Parathyroid adenoma (tissue), 2 donors: Measurements from ENCODE around the gene LHX6.

Experiments used
- H2AFZ ChIP-seq: fragments of 300-600 bp; sonication (generic); one replicate; pipeline ENCODE4 v1.7.0; 2017; ENCODE audit warnings: antibody characterized with exemption, mild to moderate bottlenecking
- H3K27ac ChIP-seq: fragments of 300-600 bp; sonication (generic); one replicate; pipeline ENCODE4 v1.7.0; 2017
- H3K27me3 ChIP-seq: fragments of 300-600 bp; sonication (generic); one replicate; pipeline ENCODE4 v1.7.0; 2017; ENCODE audit warnings: low read length; ENCODE audit not compliant: control insufficient read depth, insufficient read depth
- H3K36me3 ChIP-seq: fragments of 300-600 bp; sonication (generic); one replicate; pipeline ENCODE4 v1.7.0; 2017; ENCODE audit warnings: low read length; ENCODE audit not compliant: control insufficient read depth, insufficient read depth
- H3K4me1 ChIP-seq: fragments of 300-600 bp; sonication (generic); one replicate; pipeline ENCODE4 v1.7.0; 2017; ENCODE audit warnings: control low read depth
- H3K4me2 ChIP-seq: fragments of 300-600 bp; sonication (generic); one replicate; pipeline ENCODE4 v1.7.0; 2017; ENCODE audit warnings: low read length
- H3K4me3 ChIP-seq: fragments of 300-600 bp; sonication (generic); one replicate; pipeline ENCODE4 v1.7.0; 2017; ENCODE audit warnings: low read depth, low read length
- H3K79me2 ChIP-seq: fragments of 300-600 bp; sonication (generic); one replicate; pipeline ENCODE4 v1.7.0; 2017; ENCODE audit warnings: control low read depth
- H3K9ac ChIP-seq: fragments of 300-600 bp; sonication (generic); one replicate; pipeline ENCODE4 v1.7.0; 2017; ENCODE audit warnings: mild to moderate bottlenecking
- H3K9me3 ChIP-seq: fragments of 300-600 bp; sonication (generic); one replicate; pipeline ENCODE4 v1.7.0; 2017; ENCODE audit warnings: low read length; ENCODE audit not compliant: control insufficient read depth
- CTCF ChIP-seq: fragments of 300-600 bp; sonication (generic); IDR thresholded peaks from one replicate; pipeline ENCODE4 v1.7.0; 2017; ENCODE audit warnings: antibody characterized with exemption, mild to moderate bottlenecking
- donor health status: primary hyperparathyroidism.

Gene LHX6

GRCh38 chr9:122190597-122191381 is 38.0 kb downstream of the LHX6 start:
- Histone ChIP-seq H3K4me2 (no peak overlapping the region), H3K27me3 (no peaks in the 10 kb centered on the region), H3K4me1 (no peaks in the 10 kb centered on the region), H3K27ac (no peak overlapping the region), H2AFZ (no peak overlapping the region), H3K79me2 (no peaks in the 10 kb centered on the region), H3K9ac (no peak overlapping the region), H3K4me3 (no peak overlapping the region), H3K9me3 (no peaks in the 10 kb centered on the region), H3K36me3 (no peaks in the 10 kb centered on the region)
- TF ChIP-seq CTCF, result no peak

GRCh38 chr9:122188369-122188768 is 40.4 kb downstream of the LHX6 start:
- Histone ChIP-seq H3K9ac (no peak overlapping the region), H3K4me3 (no peak overlapping the region), H3K27ac (no peak overlapping the region), H3K9me3 (no peaks in the 10 kb centered on the region), H2AFZ (no peak overlapping the region), H3K4me1 (no peaks in the 10 kb centered on the region), H3K27me3 (no peaks in the 10 kb centered on the region), H3K79me2 (no peaks in the 10 kb centered on the region), H3K4me2 (no peak overlapping the region), H3K36me3 (no peaks in the 10 kb centered on the region)
- TF ChIP-seq CTCF, result no peak

- Histone ChIP-seq H2AFZ (no peak overlapping the region), H3K4me1 (no peaks in the 10 kb centered on the region), H3K27me3 (no peaks in the 10 kb centered on the region), H3K27ac (no peak overlapping the region), H3K9me3 (no peaks in the 10 kb centered on the region), H3K79me2 (no peaks in the 10 kb centered on the region), H3K9ac (no peak overlapping the region), H3K4me3 (no peak overlapping the region), H3K4me2 (no peak overlapping the region), H3K36me3 (no peaks in the 10 kb centered on the region)
- no peak for TF ChIP-seq CTCF
These were observed 41.8 kb downstream of the LHX6 start for GRCh38 chr9:122186777-122187470.

- no peak overlapping the region for H3K9ac ChIP-seq
These were observed 42.5 kb downstream of the LHX6 start for GRCh38 chr9:122186301-122186700.

More at GRCh38 chr9:122186301-122186700, 42.5 kb downstream of the LHX6 start:
- no peak overlapping the region for H3K27ac ChIP-seq
- H3K4me3 ChIP-seq, result no peak overlapping the region
- no peak overlapping the region for H2AFZ ChIP-seq
- H3K27me3 ChIP-seq, result no peaks in the 10 kb centered on the region
- H3K4me1 ChIP-seq, result no peaks in the 10 kb centered on the region
- no peak overlapping the region for H3K4me2 ChIP-seq
- no peaks in the 10 kb centered on the region for H3K79me2 ChIP-seq
- no peaks in the 10 kb centered on the region for H3K9me3 ChIP-seq
- no peak for TF ChIP-seq CTCF
- H3K36me3 ChIP-seq, result no peaks in the 10 kb centered on the region
